HS-27A (cell line): Measurements from ENCODE around the gene EDN2.

ENCODE experiments used
- DNase-seq: peaks from one replicate; pipeline ENCODE4 v3.0.0-alpha.2; 2012; ENCODE audit warnings: low read depth, missing footprints

EDN2 gene

DNA sequence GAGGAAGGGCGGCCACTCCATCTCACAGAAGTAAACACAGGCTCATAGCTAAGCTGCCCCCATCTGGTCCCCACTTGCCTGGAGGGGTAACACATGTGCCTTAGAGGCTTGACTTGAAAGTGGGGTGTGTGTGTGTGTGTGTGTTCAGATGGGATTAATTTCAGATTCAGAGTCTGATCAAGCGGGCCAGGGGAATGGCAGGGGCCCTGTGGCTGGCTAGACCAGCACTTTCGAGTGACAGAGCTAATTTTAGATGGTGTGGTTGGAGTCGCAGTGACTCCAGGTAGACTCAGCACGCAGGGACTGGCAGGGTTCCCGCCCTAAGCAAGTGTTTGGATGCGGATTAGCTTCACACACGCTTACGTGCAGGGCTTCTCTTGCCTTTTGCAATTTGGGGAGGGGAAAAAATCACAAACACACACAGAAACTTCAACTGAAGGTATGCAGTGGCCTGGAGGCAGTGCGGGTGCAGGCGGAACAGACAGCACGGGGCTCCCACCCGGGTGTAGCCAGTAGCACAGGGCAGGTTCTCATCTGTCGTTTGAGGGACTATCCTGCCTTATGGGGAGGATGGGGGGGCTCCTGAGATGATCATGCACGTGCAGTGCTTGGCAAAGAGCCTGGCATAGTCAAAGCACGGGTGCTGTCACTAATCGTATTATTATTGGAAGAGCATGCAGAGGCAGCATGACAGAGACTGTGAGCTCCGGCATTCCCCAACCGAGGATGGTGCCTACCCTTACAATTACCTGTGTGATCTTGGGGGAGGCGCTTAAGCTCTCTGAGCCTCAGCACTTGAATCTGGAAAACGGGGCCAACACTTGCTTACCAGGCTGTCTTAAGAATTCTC is 1.3 kb downstream of the EDN2 start:
- DNase-seq, result no peak

DNA sequence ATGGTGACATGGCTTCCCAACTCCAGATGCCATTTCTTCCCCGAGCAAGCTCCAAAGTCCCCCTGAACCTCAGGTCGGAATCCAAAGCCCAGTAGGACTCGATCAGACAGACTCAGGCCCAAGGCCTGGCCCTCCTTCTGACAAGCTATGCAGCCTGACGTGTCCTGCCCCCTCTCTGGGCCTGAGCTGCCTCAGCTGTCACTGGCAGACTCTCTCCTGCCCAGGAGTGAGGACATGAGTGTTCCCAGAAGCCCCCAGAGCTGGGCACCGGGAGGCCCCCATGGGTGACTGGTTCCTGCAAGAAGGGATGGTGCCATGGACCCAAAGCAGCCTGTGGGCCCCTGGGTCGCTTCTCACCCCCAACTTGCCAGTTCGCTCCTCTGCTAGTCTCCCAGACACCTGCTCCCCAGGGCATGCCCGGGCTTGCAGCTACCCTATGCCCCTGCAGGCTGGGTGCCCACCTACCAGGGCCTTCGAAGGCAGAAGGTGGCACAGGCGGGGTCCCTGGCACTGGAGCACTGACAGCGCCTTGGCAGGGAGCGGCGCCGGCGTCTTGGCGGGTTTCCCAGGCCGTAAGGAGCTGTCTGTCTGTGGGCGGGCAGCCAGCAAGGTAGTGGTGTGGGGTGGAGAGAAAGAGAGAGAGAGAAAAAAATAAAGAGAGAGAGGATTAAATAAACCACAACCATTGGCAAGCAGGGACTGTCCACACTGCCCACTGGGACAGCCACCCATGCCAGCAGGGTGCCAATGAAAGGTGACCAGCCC is 2.3 kb downstream of the EDN2 start:
- DNase-seq, result no peak

DNA sequence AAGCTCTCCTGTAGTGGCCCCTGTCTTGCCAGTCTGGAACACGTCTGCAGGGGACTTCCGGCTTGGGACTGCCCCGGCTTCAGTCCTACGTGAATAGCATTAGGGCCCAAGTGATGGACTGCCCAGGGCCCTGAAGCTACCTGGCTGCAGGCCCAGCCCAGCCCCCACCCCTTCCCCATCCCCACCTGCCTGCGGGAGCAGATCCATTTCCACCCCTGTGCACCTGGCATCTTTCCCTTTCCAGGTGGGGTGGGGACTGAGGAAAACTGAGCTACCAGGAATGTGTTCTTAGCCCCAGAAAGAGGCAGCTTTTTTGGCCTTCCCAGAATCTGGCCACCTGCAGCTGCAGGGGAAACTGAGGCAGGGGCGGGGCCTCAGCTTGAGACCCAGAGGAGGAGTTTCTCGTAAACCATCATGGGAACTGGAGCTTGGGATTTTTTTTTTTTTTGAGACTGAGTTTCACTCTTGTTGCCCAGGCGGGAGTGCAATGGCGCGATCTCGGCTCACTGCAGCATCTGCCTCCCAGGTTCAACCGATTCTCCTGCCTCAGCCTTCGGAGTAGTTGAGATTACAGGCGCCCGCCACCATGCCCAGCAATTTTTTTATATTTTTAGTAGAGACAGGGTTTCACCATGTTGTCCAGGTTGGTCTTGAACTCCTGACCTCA is 3.2 kb downstream of the EDN2 start:
- no peak for DNase-seq

DNA sequence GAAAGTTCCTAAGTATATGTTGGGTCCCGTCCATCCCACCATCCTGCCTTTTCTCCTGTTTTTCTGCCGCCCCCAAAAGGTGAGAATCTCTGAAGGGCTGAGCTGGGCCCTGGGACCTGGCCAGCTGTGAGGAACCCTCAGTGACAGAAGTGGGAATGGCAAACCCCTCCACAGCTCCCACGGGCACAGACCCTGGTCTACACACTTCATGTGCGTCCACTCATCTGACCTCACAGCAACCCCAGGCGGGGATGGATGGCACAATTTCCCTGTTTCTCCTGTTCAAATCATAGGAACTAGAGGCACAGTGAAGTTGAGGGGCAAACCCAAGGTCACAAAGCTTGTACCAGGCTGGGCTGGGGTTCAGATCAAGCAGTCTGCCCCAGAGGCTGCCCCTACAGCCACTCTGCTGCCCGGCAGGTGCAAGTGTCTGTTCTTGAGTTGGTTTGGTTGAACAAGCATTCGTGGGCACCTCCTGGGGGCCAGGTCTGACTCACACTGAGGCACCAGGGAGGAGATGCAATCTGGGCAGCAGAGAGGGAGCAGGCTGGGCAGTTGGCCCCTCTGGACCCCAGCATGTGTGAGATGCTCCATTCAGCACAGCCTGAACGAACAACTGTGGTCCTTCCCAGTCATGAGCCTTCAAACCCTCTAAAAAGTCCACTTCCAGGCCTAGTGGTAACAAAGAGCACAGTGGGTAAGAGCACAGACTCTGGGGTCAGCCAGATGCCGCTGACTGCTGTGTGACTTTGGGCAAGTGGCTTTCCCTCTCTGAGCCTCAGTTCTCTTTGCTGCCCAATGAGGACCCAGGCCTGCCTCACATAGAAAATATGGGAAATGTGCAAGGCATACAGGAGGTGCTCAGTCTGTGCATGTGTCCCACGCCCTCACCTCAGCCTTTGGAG is 4.0 kb downstream of the EDN2 start:
- no peak for DNase-seq

- DNase-seq, result no peak
Observed at GRCh38 chr1:41479808-41480160, 4.7 kb downstream of the EDN2 start.

DNA sequence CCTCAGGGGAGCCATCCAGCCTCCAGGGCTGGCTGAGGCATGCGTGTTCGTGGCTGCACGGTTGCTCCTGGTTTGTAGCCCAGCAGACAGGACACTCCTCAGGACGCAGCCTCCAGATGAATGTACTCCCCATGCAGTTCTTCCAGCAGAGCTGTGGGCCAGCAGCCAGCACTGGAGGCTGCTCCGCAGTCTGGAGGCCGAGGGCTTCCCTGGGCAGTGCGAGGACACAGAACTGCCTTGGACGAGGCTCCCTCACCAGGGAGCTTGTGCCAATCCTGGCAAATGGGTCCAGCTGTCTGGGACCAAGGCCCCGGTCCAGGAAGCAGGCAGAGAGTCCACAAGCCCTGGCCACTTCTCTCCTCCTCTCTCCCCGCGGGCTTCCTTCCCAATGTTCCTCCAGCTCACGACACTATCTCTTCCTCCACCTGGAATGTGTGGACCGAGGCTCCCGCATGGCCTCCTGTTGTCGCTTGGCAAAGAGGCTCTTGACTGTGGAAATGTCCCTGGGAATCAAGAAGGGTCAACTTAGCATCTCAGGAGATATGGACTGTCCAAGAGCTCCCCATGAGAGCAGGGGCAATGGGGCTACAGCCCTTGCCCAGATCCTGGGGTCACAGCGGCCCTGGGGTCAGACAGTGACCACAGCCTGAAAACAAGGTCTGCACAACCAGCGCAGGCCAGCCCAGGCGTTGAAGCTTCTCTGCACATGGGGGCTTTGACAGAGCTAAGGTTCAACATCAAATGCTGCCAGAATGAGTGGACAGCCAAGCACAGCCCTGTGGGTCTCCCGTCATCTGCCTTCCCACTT is 5.3 kb downstream of the EDN2 start:
- DNase-seq, result no peak

DNA sequence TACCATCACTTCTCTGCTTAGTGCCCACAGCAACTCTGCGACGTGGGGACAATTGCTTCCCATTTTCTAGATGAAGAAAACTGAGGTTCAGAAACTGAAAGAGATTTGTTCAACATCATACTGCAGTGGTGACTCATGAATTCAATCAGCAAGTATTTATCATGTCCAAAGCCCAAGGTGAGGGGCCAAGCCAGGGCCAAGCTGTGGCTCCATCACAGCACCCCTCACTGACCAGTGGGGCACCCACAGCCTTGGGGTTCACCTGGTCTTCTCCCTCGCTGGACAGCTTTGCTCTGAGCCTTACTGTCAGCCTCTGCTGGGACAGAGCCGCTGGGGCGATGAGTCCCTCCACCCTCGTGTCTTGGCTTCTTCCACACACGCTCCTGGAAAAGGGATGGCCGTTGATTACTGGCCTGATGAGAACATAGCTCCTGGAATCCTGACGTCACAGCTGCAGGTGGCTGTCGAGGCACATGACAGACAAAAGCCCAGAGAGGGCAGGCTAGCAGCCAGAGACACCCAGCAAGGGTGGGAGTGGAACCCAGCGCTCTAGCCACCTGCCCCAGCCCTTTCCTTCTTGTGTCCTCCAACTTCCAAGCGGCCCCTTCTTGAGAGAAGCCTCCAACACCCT is 6.2 kb downstream of the EDN2 start:
- DNase-seq, result no peak

GRCh38 chr1:41476807-41477361 is 7.6 kb downstream of the EDN2 start:
- DNase-seq, result no peak

GRCh38 chr1:41475859-41476567 is 8.5 kb downstream of the EDN2 start:
- no peak for DNase-seq

GRCh38 chr1:41475346-41475745 is 9.1 kb downstream of the EDN2 start:
- no peak for DNase-seq

GRCh38 chr1:41474490-41475271 is 9.8 kb downstream of the EDN2 start:
- DNase-seq, result no peak

DNA sequence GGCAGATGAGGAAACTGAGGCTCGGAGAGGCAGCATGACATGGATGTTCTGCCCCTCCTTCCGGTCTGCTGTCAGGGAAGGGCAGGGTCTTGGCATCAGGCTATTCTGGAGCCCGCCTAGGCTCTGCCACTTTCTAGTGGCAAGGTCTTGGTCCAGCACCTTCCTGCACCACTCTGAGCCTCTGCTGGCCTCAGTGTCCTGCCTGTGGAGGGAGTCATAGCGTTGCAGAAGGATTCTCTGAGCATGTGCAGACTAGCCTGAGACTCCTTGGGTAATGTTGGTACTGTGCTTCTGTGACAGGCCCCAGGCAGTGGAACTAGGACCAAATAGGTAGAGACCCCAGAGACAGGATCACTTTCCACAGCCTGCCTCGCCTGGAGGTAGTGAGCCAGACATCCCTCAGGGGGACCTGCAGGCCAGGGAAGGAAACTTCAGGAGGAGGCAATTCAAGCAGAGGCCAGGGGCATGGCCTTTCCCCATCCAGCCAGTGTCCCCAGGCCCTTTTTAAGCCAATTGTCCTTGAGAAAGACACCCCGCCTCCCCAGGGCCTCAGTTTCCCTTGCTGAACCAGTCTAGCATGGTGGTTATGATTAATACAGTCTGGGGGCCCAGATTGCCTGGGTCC is 10.6 kb downstream of the EDN2 start:
- DNase-seq, result no peak

GRCh38 chr1:41471658-41472057 is 12.8 kb downstream of the EDN2 start:
- no peak for DNase-seq

- no peak for DNase-seq
Observed at GRCh38 chr1:41469706-41470105, 14.8 kb downstream of the EDN2 start.

DNA sequence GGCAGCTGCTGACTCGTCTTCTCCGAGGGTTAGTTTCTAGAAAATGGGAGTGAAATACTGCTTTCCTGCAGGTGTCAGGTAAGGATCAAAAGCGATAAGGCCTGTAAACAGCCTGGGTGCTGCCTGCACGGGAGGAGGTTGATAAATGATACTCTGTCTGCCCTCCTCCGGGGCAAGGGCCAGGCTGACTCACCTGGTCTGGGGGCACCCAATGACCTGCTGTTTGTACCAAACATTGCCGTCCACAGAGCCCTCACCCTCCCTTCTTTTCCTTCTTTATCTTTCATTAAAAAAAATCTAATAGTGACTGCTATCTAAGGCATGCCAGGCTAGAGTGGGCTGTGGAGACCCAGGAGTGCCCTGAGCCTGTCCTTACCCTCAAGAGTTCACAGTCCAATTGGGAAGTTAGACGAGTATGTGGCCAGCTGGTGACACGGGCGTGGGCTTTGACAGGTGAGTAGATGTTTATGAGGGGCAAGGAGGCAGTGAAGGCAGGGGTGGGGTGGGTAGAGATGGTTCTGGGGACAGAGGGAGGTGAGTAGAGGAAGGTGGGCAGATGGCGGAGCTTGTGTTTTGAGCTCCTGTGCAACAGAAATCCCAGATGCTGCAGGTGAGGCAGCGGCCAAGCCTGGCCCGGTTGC is 16.2 kb downstream of the EDN2 start:
- DNase-seq, result no peak

- no peak for DNase-seq
Observed at GRCh38 chr1:41467673-41468072, 16.8 kb downstream of the EDN2 start.

DNA sequence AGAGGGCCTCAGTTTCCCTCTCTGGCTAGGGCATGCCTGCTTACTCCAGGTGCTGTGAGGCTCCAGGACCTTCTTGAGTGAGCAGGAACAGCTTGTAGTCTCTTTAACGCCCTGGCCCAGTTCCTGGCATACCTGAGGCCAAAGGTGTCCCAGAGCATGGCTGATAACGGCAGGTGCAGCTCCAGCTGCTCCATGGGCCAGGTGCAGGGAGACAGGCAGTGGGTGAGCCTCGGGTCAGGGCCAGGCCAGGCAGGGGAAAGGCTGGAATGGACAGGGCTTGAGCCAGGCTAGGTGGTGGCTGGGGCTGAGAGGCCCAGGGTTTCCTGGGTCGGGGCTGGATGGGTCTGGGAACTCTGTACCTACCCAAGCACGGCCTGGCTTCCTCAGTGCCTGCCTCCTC is 18.3 kb downstream of the EDN2 start:
- DNase-seq, result no peak

GRCh38 chr1:41465741-41466140 is 18.7 kb downstream of the EDN2 start:
- no peak for DNase-seq
